T-cell (primary cell): ENCODE results near the gene DCST1. TPM values are rescaled to one million over a fixed set of nuclear protein-coding genes. Genes with fewer than 3 reads are reported as not detected.
A peak's percentile ranks its signal among the peaks of the same experiment; 100 is the strongest.

ENCODE experiments used
- ATAC-seq, 4 experiments: fragments of 200-7000 bp in 3 of 4; fragments of 150-1000 bp in 1 of 4; cut with Tn5 transposase; replicated peaks in 1 of 4; 1 replicate in 3 of 4; 2 replicates in 1 of 4; pipeline ENCODE4 v1.10.0; 2021; ENCODE audit warnings: moderate library complexity in 3 of 4, mild to moderate bottlenecking in 2 of 4, moderate number of reproducible peaks in 1 of 4
- CTCF ChIA-PET, 2 donors: fragments of 300-600 bp; sonication (Branson Sonifier 250); formaldehyde crosslinking; loops; one replicate each; lab custom pipeline; 2022; ENCODE audit warnings: antibody characterized with exemption in 2 of 2; lab: Charles Lee
- POLR2A ChIA-PET, 2 donors: fragments of 300-600 bp; sonication (Branson Sonifier 250); formaldehyde crosslinking; loops; one replicate each; lab custom pipeline; 2022; ENCODE audit warnings: antibody characterized with exemption in 2 of 2; lab: Charles Lee
- DNase-seq, 35 experiments: peaks; one replicate each; pipeline versions ENCODE4 v3.0.0 to v3.0.0-alpha.2; 2013 to 2023
- H3K27ac ChIP-seq: one replicate; pipeline ENCODE4 v1.5.1; 2013; ENCODE audit warnings: low read length
- H3K27me3 ChIP-seq, 2 experiments: replicated peaks in 1 of 2; 1 replicate in 1 of 2; 2 replicates in 1 of 2; pipeline versions ENCODE4 v1.6.1 to v1.7.0; 2013; ENCODE audit warnings: low read length in 1 of 2, mixed read lengths in 1 of 2; ENCODE audit not compliant: control insufficient read depth in 2 of 2, insufficient read depth in 2 of 2; ENCODE audit errors: extremely low read depth in 1 of 2
- H3K36me3 ChIP-seq, 2 donors: 1 replicate in 1 of 2; 2 replicates in 1 of 2; pipeline versions ENCODE4 v1.6.1 to v1.7.0; 2013; ENCODE audit warnings: low read length in 1 of 2; ENCODE audit not compliant: control insufficient read depth in 2 of 2, insufficient read depth in 1 of 2; ENCODE audit errors: extremely low read depth in 1 of 2
- H3K4me1 ChIP-seq, 2 experiments: 1 replicate in 1 of 2; 2 replicates in 1 of 2; pipeline versions ENCODE4 v1.6.1 to v1.7.0; 2013; ENCODE audit warnings: low read length in 2 of 2, mixed read lengths in 1 of 2; ENCODE audit not compliant: insufficient read depth in 2 of 2, control insufficient read depth in 1 of 2; ENCODE audit errors: extremely low read depth in 1 of 2
- H3K4me3 ChIP-seq, 2 donors: 1 replicate in 1 of 2; 2 replicates in 1 of 2; pipeline versions ENCODE4 v1.5.1 to v1.7.0; 2013; ENCODE audit warnings: mild to moderate bottlenecking in 2 of 2, low read length in 1 of 2, moderate library complexity in 1 of 2; ENCODE audit not compliant: control insufficient read depth in 1 of 2; ENCODE audit errors: extremely low read depth in 1 of 2
- H3K9me3 ChIP-seq: 2 replicates; pipeline ENCODE4 v1.7.0; 2013
- H3K27ac Mint-ChIP-seq, 2 donors: one replicate each; pipeline ENCODE4 v1.8.0; 2020 to 2021; ENCODE audit warnings: mild to moderate bottlenecking in 2 of 2, mixed read lengths in 2 of 2
- H3K27me3 Mint-ChIP-seq, 2 donors: one replicate each; pipeline ENCODE4 v1.8.0; 2021 to 2022; ENCODE audit warnings: mixed read lengths in 2 of 2
- H3K36me3 Mint-ChIP-seq: one replicate; pipeline ENCODE4 v1.8.0; 2021; ENCODE audit warnings: mixed read lengths
- H3K4me1 Mint-ChIP-seq, 3 donors: one replicate each; pipeline ENCODE4 v1.8.0; 2020 to 2022; ENCODE audit warnings: mixed read lengths in 3 of 3, mild to moderate bottlenecking in 1 of 3
- H3K4me3 Mint-ChIP-seq, 3 donors: one replicate each; pipeline ENCODE4 v1.8.0; 2020 to 2022; ENCODE audit warnings: mild to moderate bottlenecking in 3 of 3, mixed read lengths in 3 of 3, moderate library complexity in 3 of 3
- H3K9me3 Mint-ChIP-seq, 3 donors: one replicate each; pipeline ENCODE4 v1.8.0; 2020 to 2022; ENCODE audit warnings: mixed read lengths in 3 of 3
- WGBS: methylation state at CpG from one replicate; pipeline ENCODE4 v1.1.5; 2013; ENCODE audit warnings: missing lambda C conversion rate; ENCODE audit not compliant: insufficient coverage; 5-methylcytosine and 5-hydroxymethylcytosine counted together
- total RNA-seq, 35 experiments: library from RNA in 6 of 35; stranded (reverse) in 6 of 35; fragments of 120-200 nt in 1 of 35; gene quantifications; one replicate each; pipeline versions ENCODE4 v1.2.1 to v1.2.4 and lab custom pipeline; 2013 to 2026

DCST1 gene
- total RNA-seq, 5 donors from 2014 or later (not counting 1 experiment from before 2014, with no cell fraction given): 0.30 to 0.58 (median 0.54) TPM; not detected in 2

DNA sequence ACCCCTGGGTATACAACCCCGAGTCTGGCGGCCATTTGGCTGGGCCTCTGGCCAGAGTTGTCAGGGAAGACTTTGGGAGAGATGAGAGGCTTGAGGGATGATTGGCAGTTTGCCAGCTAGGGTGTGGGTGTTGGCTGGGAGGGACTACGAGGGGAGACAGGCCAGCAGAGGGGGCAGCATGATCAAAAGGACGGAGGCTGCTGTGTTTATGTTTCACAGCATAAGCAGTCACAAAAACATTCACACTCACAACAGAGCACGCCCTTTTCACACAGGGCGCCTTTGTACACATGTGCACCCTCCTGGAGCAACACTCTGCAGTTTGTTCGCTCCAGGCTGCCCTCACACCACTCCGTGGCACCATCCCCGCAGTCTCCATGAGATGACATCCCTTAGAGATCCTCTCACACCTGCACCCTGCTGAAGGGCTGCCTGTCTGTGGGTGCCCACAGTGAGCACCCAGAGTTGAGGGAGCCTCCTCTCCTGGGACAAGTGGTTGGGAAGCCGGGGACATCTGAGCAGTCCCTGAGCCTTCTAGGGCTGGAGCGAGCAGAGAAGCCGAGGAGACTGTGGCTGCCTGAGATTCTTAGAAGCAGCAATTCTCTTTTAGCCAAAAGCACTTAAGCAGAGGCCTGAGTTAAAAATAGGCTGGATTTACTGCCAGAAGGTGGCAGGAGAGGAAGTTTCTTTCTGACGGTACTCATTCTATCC lies 60.4 kb downstream of the DCST1 start:
- Histone ChIP-seq H3K27me3 (peaks cover 0 to 49% of the 10 kb centered on the region in 2 experiments), H3K4me3 (no peak overlapping the region), H3K4me1 (peaks cover 0 to 10% of the 10 kb centered on the region in 2 experiments), H3K27ac (no peak overlapping the region), H3K36me3 (no peaks in the 10 kb centered on the region), H3K9me3 (no peaks in the 10 kb centered on the region)
- Mint-ChIP-seq H3K4me1 (peaks cover 0 to 5% (median 5%) of the 10 kb centered on the region in 3 donors), H3K36me3 (no peaks in the 10 kb centered on the region), H3K9me3 (no peaks in the 10 kb centered on the region), H3K27ac (no peak overlapping the region), H3K27me3 (peaks cover 4 to 7% of the 10 kb centered on the region in 2 donors), H3K4me3 (no peak overlapping the region)
- POLR2A ChIA-PET: no interaction called here
- CTCF ChIA-PET: interaction anchor here in 1 of 2 donors (1.4 kb wide), 1 partner anchor 9 kb away, joined by 4 read pairs; no protein-coding TSS in a partner anchor
- 67% methylated on average over 8 of the region's 13 CpGs for WGBS
- ATAC-seq (peak in 3 of 4 experiments; percentile 38 to 67 (median 57)), DNase-seq (peak in 1 of 35 experiments; percentile 51)

GRCh38 chr1:155094622-155094948 lies 61.0 kb downstream of the DCST1 start:
- peaks cover 0 to 10% of the 10 kb centered on the region in 2 experiments for H3K4me1 ChIP-seq
- H3K27me3 Mint-ChIP-seq: peaks cover 4 to 7% of the 10 kb centered on the region in 2 donors
- H3K9me3 Mint-ChIP-seq: no peaks in the 10 kb centered on the region
- no peak overlapping the region for H3K27ac ChIP-seq
- peaks cover 0 to 5% (median 5%) of the 10 kb centered on the region in 3 donors for H3K4me1 Mint-ChIP-seq
- H3K9me3 ChIP-seq: no peaks in the 10 kb centered on the region
- ChIA-PET POLR2A (interaction anchor here in 1 of 2 donors (0.6 kb wide), 1 partner anchor 28 kb away, joined by 3 read pairs; no protein-coding TSS in a partner anchor), CTCF (interaction anchor here in 1 of 2 donors (1.1 to 1.4 kb wide), 2 partner anchors 9 to 73 kb away, joined by 4 to 5 read pairs; no protein-coding TSS in a partner anchor)
- H3K4me3 Mint-ChIP-seq: no peak overlapping the region
- no peaks in the 10 kb centered on the region for H3K36me3 Mint-ChIP-seq
- DNase-seq (no peak), ATAC-seq (no peak)
- no peaks in the 10 kb centered on the region for H3K36me3 ChIP-seq
- H3K4me3 ChIP-seq: no peak overlapping the region
- 80% methylated on average over 2 of the region's 2 CpGs for WGBS
- H3K27ac Mint-ChIP-seq: peak overlapping the region in 1 of 2 donors; percentile 8
- H3K27me3 ChIP-seq: peaks cover 0 to 54% of the 10 kb centered on the region in 2 experiments

- H3K4me3 Mint-ChIP-seq: no peak overlapping the region
- DNase-seq: no peak
- CTCF ChIA-PET: interaction anchor here (0.6 kb wide), 2 partner anchors 52 to 425 kb away, joined by 3 read pairs; no protein-coding TSS in a partner anchor
- peaks cover 7 to 9% of the 10 kb centered on the region in 2 donors for H3K27me3 Mint-ChIP-seq
- WGBS: 44% methylated on average over 3 of the region's 7 CpGs
- H3K4me3 ChIP-seq: no peak overlapping the region
- no peaks in the 10 kb centered on the region for H3K4me1 ChIP-seq
- H3K36me3 Mint-ChIP-seq: no peaks in the 10 kb centered on the region
- POLR2A ChIA-PET: interaction anchor here in 1 of 2 donors (0.7 kb wide), 1 partner anchor 1020 kb away, joined by 18 read pairs; no protein-coding TSS in a partner anchor
- H3K9me3 Mint-ChIP-seq: no peaks in the 10 kb centered on the region
- H3K9me3 ChIP-seq: no peaks in the 10 kb centered on the region
- H3K4me1 Mint-ChIP-seq: no peaks in the 10 kb centered on the region
- H3K27me3 ChIP-seq: peaks cover 0 to 30% of the 10 kb centered on the region in 2 experiments
- ATAC-seq: no peak
- H3K36me3 ChIP-seq: no peaks in the 10 kb centered on the region
- no peak overlapping the region for H3K27ac Mint-ChIP-seq
- no peak overlapping the region for H3K27ac ChIP-seq
Observed at GRCh38 chr1:155099331-155099730, 65.7 kb downstream of the DCST1 start.

Other genes with a start within 250 kb of the DCST1 start
- gene KCNN3, start 163.5 kb upstream of the DCST1 start, total RNA-seq: under 1 TPM; 0.03 to 0.23 (median 0.18) TPM
- gene PMVK, start 97.1 kb upstream of the DCST1 start, total RNA-seq: 10 to 100 TPM; 12.6 to 24.9 (median 22.4) TPM
- 100 to 1,000 TPM; 299 to 450 (median 328) TPM for gene PBXIP1, start 77.7 kb upstream of the DCST1 start, total RNA-seq
- gene PYGO2, start 72.0 kb upstream of the DCST1 start, total RNA-seq: 10 to 100 TPM; 36.0 to 70.8 (median 68.5) TPM
- 10 to 100 TPM; 61.3 to 88.2 (median 76.8) TPM for gene SHC1, start 63.1 kb upstream of the DCST1 start, total RNA-seq
- gene CKS1B, start 59.1 kb upstream of the DCST1 start, total RNA-seq: 10 to 100 TPM in 4 of 5 donors, 1 to 10 TPM in 1; 7.9 to 11.8 (median 10.3) TPM
- gene FLAD1, start 50.5 kb upstream of the DCST1 start, total RNA-seq: 10 to 100 TPM; 32.8 to 64.3 (median 53.4) TPM
- 1 to 10 TPM in 3 of 5 donors, not detected in 2; 1.3 to 3.0 (median 1.6) TPM for gene LENEP, start 40.2 kb upstream of the DCST1 start, total RNA-seq
- gene ZBTB7B, start 31.0 kb upstream of the DCST1 start, total RNA-seq: 10 to 100 TPM; 39.6 to 68.4 (median 51.7) TPM
- gene DCST2, start within 50 bp of the DCST1 start, total RNA-seq: 1 to 10 TPM; 1.1 to 2.6 (median 1.6) TPM
- 10 to 100 TPM; 17.3 to 53.0 (median 37.2) TPM for gene ADAM15, start 17.5 kb downstream of the DCST1 start, total RNA-seq
- 1 to 10 TPM; 3.1 to 7.8 (median 6.6) TPM for gene EFNA4, start 29.9 kb downstream of the DCST1 start, total RNA-seq
- 1 to 10 TPM in 3 of 5 donors, under 1 TPM in 1, not detected in 1; 0.68 to 2.6 (median 2.3) TPM for gene EFNA3, start 45.0 kb downstream of the DCST1 start, total RNA-seq
- gene EFNA1, start 94.1 kb downstream of the DCST1 start, total RNA-seq: 1 to 10 TPM; 1.6 to 8.4 (median 5.1) TPM
- gene SLC50A1, start 102.0 kb downstream of the DCST1 start, total RNA-seq: 10 to 100 TPM; 20.7 to 34.9 (median 30.8) TPM
- 10 to 100 TPM; 26.9 to 70.7 (median 64.5) TPM for gene DPM3, start 106.7 kb downstream of the DCST1 start, total RNA-seq
- gene KRTCAP2, start 139.5 kb downstream of the DCST1 start, total RNA-seq: 100 to 1,000 TPM in 4 of 5 donors, 10 to 100 TPM in 1; 93.6 to 150 (median 138) TPM
- gene TRIM46, start 140.0 kb downstream of the DCST1 start, total RNA-seq: 10 to 100 TPM in 2 of 5 donors, 1 to 10 TPM in 3; 5.1 to 12.2 (median 9.8) TPM
- 10 to 100 TPM; 24.1 to 43.9 (median 34.0) TPM for gene THBS3, start 174.1 kb downstream of the DCST1 start, total RNA-seq
- gene MTX1, start 174.9 kb downstream of the DCST1 start, total RNA-seq: 10 to 100 TPM; 20.4 to 28.4 (median 25.1) TPM
- gene ENTREP3, start 221.7 kb downstream of the DCST1 start, total RNA-seq: 10 to 100 TPM; 10.2 to 17.3 (median 15.5) TPM
- gene SCAMP3, start 228.5 kb downstream of the DCST1 start, total RNA-seq: 100 to 1,000 TPM in 2 of 5 donors, 10 to 100 TPM in 3; 54.7 to 101 (median 97.4) TPM
- 100 to 1,000 TPM in 3 of 5 donors, 10 to 100 TPM in 2; 76.4 to 123 (median 110) TPM for gene CLK2, start 239.7 kb downstream of the DCST1 start, total RNA-seq
- gene HCN3, start 243.6 kb downstream of the DCST1 start, total RNA-seq: 1 to 10 TPM; 1.7 to 4.1 (median 4.0) TPM